ENCODE measurements around the gene TPK1. TPM values are rescaled to one million over a fixed set of nuclear protein-coding genes. Genes with fewer than 3 reads are reported as not detected.

The TPK1 gene
- total and polyA plus RNA-seq, 2 of the 4 experiments (the other 2 are of a cell fraction), result 0.38 to 1.8 TPM

- H3K27me3 ChIP-seq (ENCODE audit: control insufficient read depth, insufficient read depth, low read length), result no peaks in the 10 kb centered on the region
- in situ Hi-C loops (cut with MboI; ENCODE audit: low sequenced_read_pairs), result no loop called here
- no peak overlapping the region for H2AK5ac ChIP-seq (ENCODE audit: low read depth, low read length)
- POLR2A ChIA-PET (ENCODE audit: unreplicated experiment), result no interaction called here
- ATAC-seq (ENCODE audit: low read depth) (no peak), DNase-seq (no peak)
- no peaks in the 10 kb centered on the region for H4K20me1 ChIP-seq (ENCODE audit: insufficient read depth, low read length)
- H3K18ac ChIP-seq (ENCODE audit: low read depth, low read length), result no peak overlapping the region
- H2BK15ac ChIP-seq (ENCODE audit: low read depth, low read length), result no peak overlapping the region
- no peak overlapping the region for H3K14ac ChIP-seq (replicated peaks; ENCODE audit: low read depth, low read length)
- no TSS peak for BruUV-seq (replicated peaks)
- no peak overlapping the region for H3K23ac ChIP-seq (ENCODE audit: low read depth, low read length)
- H2AFZ ChIP-seq (replicated peaks; ENCODE audit: low read length, poor library complexity), result no peak overlapping the region
- no peak overlapping the region for H3K4ac ChIP-seq (ENCODE audit: low read depth, low read length)
- H2AK9ac ChIP-seq (replicated peaks; ENCODE audit: low read depth, low read length, poor library complexity), result no peak overlapping the region
- no peak overlapping the region for H2BK120ac ChIP-seq (ENCODE audit: low read depth, low read length)
- H3K9ac ChIP-seq (ENCODE audit: low read depth, low read length), result no peak overlapping the region
- H2BK5ac ChIP-seq (ENCODE audit: low read depth, low read length, poor library complexity, severe bottlenecking), result no peak overlapping the region
- dilution Hi-C loops (cut with HindIII; ENCODE audit: low sequenced_read_pairs, unreplicated experiment), result no loop called here
- WGBS, 2 experiments (ENCODE audit: extremely low coverage in 2 of 2, insufficient read length in 1 of 2), result no CpG with 5 or more reads among the region's 2 CpGs
- H4K91ac ChIP-seq (ENCODE audit: insufficient read depth, low read depth, low read length), result no peak overlapping the region
- intact Hi-C loops (cut with micrococcal nuclease), result no loop called here
- H3K36me3 ChIP-seq (ENCODE audit: control insufficient read depth, insufficient read depth, low read length), result no peaks in the 10 kb centered on the region
- H3K4me2 ChIP-seq (ENCODE audit: low read depth, low read length), result no peak overlapping the region
- no peak overlapping the region for H4K5ac ChIP-seq (ENCODE audit: low read depth, low read length)
- H3K56ac ChIP-seq (ENCODE audit: extremely low read depth, insufficient read depth, low read length), result no peak overlapping the region
- no peak for TF ChIP-seq MAFK (IDR thresholded peaks at IDR 0.05; ENCODE audit: low read depth, low read length)
- TF ChIP-seq CTCF (conservative IDR thresholded peaks at IDR 0.05; ENCODE audit: low read depth, low read length), result no peak
- no peak for TF ChIP-seq MAZ (IDR thresholded peaks at IDR 0.05; ENCODE audit: borderline replicate concordance, low read depth, low read length)
- TF ChIP-seq RCOR1 (IDR thresholded peaks at IDR 0.05; ENCODE audit: insufficient replicate concordance, low read length), result no peak
- no peak overlapping the region for H3K4me3 ChIP-seq (ENCODE audit: insufficient read depth, low read depth, low read length)
- H2BK20ac ChIP-seq (ENCODE audit: low read depth, low read length), result no peak overlapping the region
- no peaks in the 10 kb centered on the region for H3K9me1 ChIP-seq (ENCODE audit: insufficient read depth, low read length)
- CTCF ChIA-PET, result no interaction called here
- no peaks in the 10 kb centered on the region for H3K79me1 ChIP-seq (ENCODE audit: low read depth in 1 of 2, low read length in 2 of 2)
- H3K9me3 ChIP-seq (ENCODE audit: control insufficient read depth, insufficient read depth, low read length), result peaks cover 6% of the 10 kb centered on the region; the same call in 1 of the 2 replicates
- no peak overlapping the region for H3K27ac ChIP-seq (ENCODE audit: insufficient read depth, low read length)
- no peak overlapping the region for H4K8ac ChIP-seq (ENCODE audit: low read depth in 2 of 2, low read length in 2 of 2)
- no peaks in the 10 kb centered on the region for H3K4me1 ChIP-seq (ENCODE audit: control insufficient read depth, insufficient read depth, low read length)
These were observed 186.7 kb downstream of the TPK1 start for GRCh38 chr7:144649120-144649519.
